Adrenal gland (tissue), 12 donors: ENCODE results near the gene NCAM2. TPM values are rescaled to one million over a fixed set of nuclear protein-coding genes. Genes with fewer than 3 reads are reported as not detected.
A peak's percentile ranks its signal among the peaks of the same experiment; 100 is the strongest.

Source experiments
- DNase-seq, 7 donors: peaks; one replicate each; pipeline ENCODE4 v3.0.0-alpha.2; 2019 to 2020
- H3K27ac ChIP-seq, 5 donors: fragments of 200-600 bp; sonication (generic) in 4 of 5; 1 replicate in 3 of 5; 2 replicates in 2 of 5; pipeline versions ENCODE4 v1.5.1 to v1.8.0; 2016 to 2020; ENCODE audit warnings: mild to moderate bottlenecking in 1 of 5
- H3K27me3 ChIP-seq: fragments of 200-600 bp; 2 replicates; pipeline ENCODE4 v1.8.0; 2021
- H3K36me3 ChIP-seq, 2 donors: fragments of 200-600 bp; replicated peaks in 1 of 2; 1 replicate in 1 of 2; 2 replicates in 1 of 2; pipeline versions ENCODE4 v1.5.1 to v1.8.0; 2018 to 2022
- H3K4me1 ChIP-seq, 2 donors: fragments of 200-600 bp; replicated peaks in 1 of 2; 1 replicate in 1 of 2; 2 replicates in 1 of 2; pipeline versions ENCODE4 v1.5.1 to v1.8.0; 2018 to 2021
- H3K4me3 ChIP-seq, 4 donors: fragments of 200-600 bp; sonication (generic) in 3 of 4; one replicate each; pipeline ENCODE4 v1.5.1; 2016 to 2018
- H3K9me3 ChIP-seq, 3 donors: fragments of 200-600 bp; sonication (generic) in 1 of 3; replicated peaks in 1 of 3; 1 replicate in 2 of 3; 2 replicates in 1 of 3; pipeline versions ENCODE4 v1.5.1 to v1.8.0; 2016 to 2021
- POLR2A ChIP-seq, 2 donors: fragments of 450-650 bp; IDR thresholded peaks; one replicate each; pipeline ENCODE4 v1.6.1; 2017; ENCODE audit warnings: antibody characterized with exemption in 2 of 2, mild to moderate bottlenecking in 2 of 2, moderate library complexity in 1 of 2
- WGBS, 4 donors: extraction: QIAGEN DNeasy Blood & Tissue Kit in 2 of 4; methylation state at CpG; one replicate each; pipeline versions ENCODE4 v1.1.5 to v1.1.7; 2013 to 2017; 5-methylcytosine and 5-hydroxymethylcytosine counted together
- intact Hi-C, 2 donors: fragments of 100-400 bp; cut with DNase I; formaldehyde crosslinking; loops; one replicate each; pipeline versions ENCODE4 v1.14.1 to v1.15.0; 2022 to 2023
- polyA plus RNA-seq, 3 donors: library from polyadenylated mRNA; stranded (reverse); fragments of 200-250 nt in 2 of 3; fragments of 350-450 nt in 1 of 3; fragmentation: Illumina TruSeq in 1 of 3; extraction: RNeasy Lipid Tissue Mini Kit (QIAGEN cat#74804) in 1 of 3; gene quantifications; one replicate each; pipeline ENCODE4 v1.2.3, GENCODE V29; 2013 to 2014
- total RNA-seq, 9 donors: library from RNA; depleted of rRNA in 4 of 9; stranded (reverse); fragments of >200 nt in 4 of 9; fragments of 120-200 nt in 1 of 9; fragmentation: NEBNext Ultra II Directional in 1 of 9; extraction: Animal tissue kit (Norgen Biotek cat#: 25700) in 1 of 9; gene quantifications; one replicate each; pipeline versions ENCODE4 v1.1.0 to v1.2.4, GENCODE V29; 2013 to 2023
- TF ChIP-seq, protein P1 (sequence below), 6 experiments: fragments of 450-650 bp in 4 of 6; fragments of 200-600 bp in 2 of 6; sonication (generic) in 1 of 6; IDR thresholded peaks; 1 replicate in 5 of 6; 2 replicates in 1 of 6; pipeline versions ENCODE4 v1.5.1 to v1.8.0; 2016 to 2021; ENCODE audit warnings: antibody characterized with exemption in 6 of 6, mild to moderate bottlenecking in 2 of 6, moderate library complexity in 1 of 6
- donor health status: healthy with polysubstance abuse.
- donor health status: Bipolar disorder and iron deficiency.
- donor health status: DM: yes; HTN: yes; CAD: no.
- donor health status: DM: no; HTN: no; CAD: no.
- donor health status: DM: no; HTN: no; CAD: no.
- donor health status: DM: yes; HTN: yes; CAD: no.

The NCAM2 gene
- total and polyA plus RNA-seq, 12 donors: 2.2 to 59.4 (median 18.9) TPM

DNA sequence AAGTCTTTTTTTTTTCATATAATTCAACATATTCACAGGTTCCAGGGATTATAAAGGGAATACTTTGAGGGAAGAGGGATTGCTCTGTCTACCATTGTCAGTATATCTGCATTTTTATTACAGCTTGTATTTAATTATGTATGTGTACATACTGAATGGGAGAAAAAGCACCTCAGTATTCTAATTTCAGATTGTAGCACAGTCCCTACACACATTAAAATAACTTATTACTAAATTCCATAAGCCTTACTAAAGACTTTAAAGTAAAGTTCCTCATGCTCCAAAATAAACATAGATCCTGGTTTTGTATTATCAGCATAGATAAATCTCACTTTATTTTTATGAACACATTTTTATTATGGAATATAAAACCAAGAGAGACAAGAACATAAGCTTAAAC, 134.2 kb downstream of the NCAM2 start:
- no peaks in the 10 kb centered on the region for H3K36me3 ChIP-seq
- intact Hi-C loops: no loop called here
- TF ChIP-seq, protein P1, sequence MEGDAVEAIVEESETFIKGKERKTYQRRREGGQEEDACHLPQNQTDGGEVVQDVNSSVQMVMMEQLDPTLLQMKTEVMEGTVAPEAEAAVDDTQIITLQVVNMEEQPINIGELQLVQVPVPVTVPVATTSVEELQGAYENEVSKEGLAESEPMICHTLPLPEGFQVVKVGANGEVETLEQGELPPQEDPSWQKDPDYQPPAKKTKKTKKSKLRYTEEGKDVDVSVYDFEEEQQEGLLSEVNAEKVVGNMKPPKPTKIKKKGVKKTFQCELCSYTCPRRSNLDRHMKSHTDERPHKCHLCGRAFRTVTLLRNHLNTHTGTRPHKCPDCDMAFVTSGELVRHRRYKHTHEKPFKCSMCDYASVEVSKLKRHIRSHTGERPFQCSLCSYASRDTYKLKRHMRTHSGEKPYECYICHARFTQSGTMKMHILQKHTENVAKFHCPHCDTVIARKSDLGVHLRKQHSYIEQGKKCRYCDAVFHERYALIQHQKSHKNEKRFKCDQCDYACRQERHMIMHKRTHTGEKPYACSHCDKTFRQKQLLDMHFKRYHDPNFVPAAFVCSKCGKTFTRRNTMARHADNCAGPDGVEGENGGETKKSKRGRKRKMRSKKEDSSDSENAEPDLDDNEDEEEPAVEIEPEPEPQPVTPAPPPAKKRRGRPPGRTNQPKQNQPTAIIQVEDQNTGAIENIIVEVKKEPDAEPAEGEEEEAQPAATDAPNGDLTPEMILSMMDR (IDR thresholded peaks at IDR 0.05): no peak
- TF ChIP-seq POLR2A (IDR thresholded peaks at IDR 0.05): no peak
- no peak for DNase-seq
- H3K4me3 ChIP-seq: no peak overlapping the region
- no peak overlapping the region for H3K27ac ChIP-seq
- H3K9me3 ChIP-seq: no peaks in the 10 kb centered on the region
- H3K27me3 ChIP-seq: no peaks in the 10 kb centered on the region
- no peaks in the 10 kb centered on the region for H3K4me1 ChIP-seq

GRCh38 chr21:21137986-21138385, 139.8 kb downstream of the NCAM2 start:
- intact Hi-C loops: no loop called here
- no peak for TF ChIP-seq POLR2A (IDR thresholded peaks at IDR 0.05)
- TF ChIP-seq, protein P1 (IDR thresholded peaks at IDR 0.05): no peak
- DNase-seq: peak in 3 of 7 donors; percentile 7 to 34 (median 17)
- Histone ChIP-seq H3K4me1 (no peaks in the 10 kb centered on the region), H3K27me3 (no peaks in the 10 kb centered on the region), H3K9me3 (no peaks in the 10 kb centered on the region), H3K27ac (no peak overlapping the region), H3K4me3 (no peak overlapping the region), H3K36me3 (no peaks in the 10 kb centered on the region)
- WGBS, 4 donors: 0 to 16% (median 12%) methylated on average over 2 of the region's 2 CpGs

- Histone ChIP-seq H3K9me3 (no peaks in the 10 kb centered on the region), H3K36me3 (no peaks in the 10 kb centered on the region)
- TF ChIP-seq, protein P1 (IDR thresholded peaks at IDR 0.05): no peak
- no peak for TF ChIP-seq POLR2A (IDR thresholded peaks at IDR 0.05)
Measured at GRCh38 chr21:21146587-21147373, 148.6 kb downstream of the NCAM2 start.

GRCh38 chr21:21147374-21147745, 149.2 kb downstream of the NCAM2 start:
- Histone ChIP-seq H3K4me1 (no peaks in the 10 kb centered on the region), H3K4me3 (no peak overlapping the region), H3K9me3 (no peaks in the 10 kb centered on the region), H3K27ac (no peak overlapping the region), H3K36me3 (no peaks in the 10 kb centered on the region), H3K27me3 (no peaks in the 10 kb centered on the region)
- 90 to 94% (median 93%) methylated on average over 4 of the region's 4 CpGs for WGBS, 4 donors
- no peak for DNase-seq
- intact Hi-C loops: no loop called here
- no peak for TF ChIP-seq POLR2A (IDR thresholded peaks at IDR 0.05)
- TF ChIP-seq, protein P1 (IDR thresholded peaks at IDR 0.05): no peak

More at GRCh38 chr21:21146587-21147373, 148.6 kb downstream of the NCAM2 start:
- Histone ChIP-seq H3K27ac (no peak overlapping the region), H3K27me3 (no peaks in the 10 kb centered on the region), H3K4me3 (no peak overlapping the region), H3K4me1 (no peaks in the 10 kb centered on the region)
- 95 to 98% (median 96%) methylated on average over 25 of the region's 25 CpGs for WGBS, 4 donors
- DNase-seq: no peak
- intact Hi-C loops: no loop called here
